Measurements from ENCODE around the gene PTTG1IP.
A peak's percentile ranks its signal among the peaks of the same experiment; 100 is the strongest.

Gene PTTG1IP

DNA sequence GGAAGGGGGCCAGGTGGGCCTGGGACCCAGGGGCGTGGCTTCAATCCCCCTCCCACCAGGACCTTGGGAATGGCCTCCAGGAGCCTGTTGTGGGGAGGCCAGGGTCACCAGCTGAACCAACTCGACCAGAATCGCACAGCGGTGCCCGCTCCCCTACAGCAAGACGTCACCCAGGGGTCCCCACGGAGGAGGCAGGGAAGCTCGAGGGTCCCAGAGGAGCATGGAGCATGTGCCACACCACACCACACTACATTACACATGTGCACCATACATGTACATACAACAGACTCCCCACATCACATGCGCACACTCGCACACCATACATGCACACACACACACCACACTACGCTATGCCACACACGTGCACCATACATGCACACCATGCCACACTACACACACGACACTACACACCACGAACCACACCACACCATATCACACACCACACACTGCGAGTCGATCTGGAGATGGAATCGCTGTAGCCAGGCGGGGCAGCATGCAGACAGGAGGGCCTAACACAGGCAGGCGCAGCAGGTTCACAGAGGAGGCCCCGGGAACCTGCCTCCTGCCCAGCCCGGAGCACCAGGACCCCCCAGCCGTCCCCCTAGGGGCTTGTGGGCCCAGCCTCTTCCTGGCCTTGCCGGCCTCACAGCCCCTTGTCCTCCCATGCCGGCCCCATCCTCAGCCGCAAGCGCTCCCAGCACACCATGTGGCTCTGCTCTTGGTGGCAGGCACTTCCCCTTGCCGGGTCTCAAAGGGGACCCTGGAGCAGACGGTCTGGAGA lies 46.6 kb upstream of the PTTG1IP start:
- H3K9me2 ChIP-seq (replicated peaks; ENCODE audit: control insufficient read depth, low read length) = no peaks in the 10 kb centered on the region
- H3K4me3 ChIP-seq (ENCODE audit: low read length) = peak overlapping the region; percentile 67
- peaks cover 10% of the 10 kb centered on the region for H3F3A ChIP-seq (ENCODE audit: control insufficient read depth, insufficient read depth)
- peaks cover 36% of the 10 kb centered on the region for H3K4me1 ChIP-seq (ENCODE audit: control insufficient read depth, low read length)
- H3K79me2 ChIP-seq (ENCODE audit: control insufficient read depth, low read length) = no peaks in the 10 kb centered on the region
- no peaks in the 10 kb centered on the region for H3K9me3 ChIP-seq (ENCODE audit: control insufficient read depth, insufficient read depth, low read length)
- peaks cover 83% of the 10 kb centered on the region for H3K27me3 ChIP-seq (ENCODE audit: control insufficient read depth, low read length)
- TF ChIP-seq CTCF (IDR thresholded peaks at IDR 0.05; ENCODE audit: low read depth, low read length, poor library complexity, severe bottlenecking) = no peak
- TF ChIP-seq EZH2phosphoT487 (IDR thresholded peaks at IDR 0.05; ENCODE audit: borderline replicate concordance, low read length) = no peak
- peak overlapping the region; percentile 68 for H3K4me2 ChIP-seq (ENCODE audit: low read length)
- H4K20me1 ChIP-seq (ENCODE audit: control insufficient read depth, insufficient read depth, low read depth, low read length) = no peaks in the 10 kb centered on the region
- no peaks in the 10 kb centered on the region for H3K36me3 ChIP-seq (ENCODE audit: control insufficient read depth, low read length)
- H3K27ac ChIP-seq (ENCODE audit: low read depth, low read length) = no peak overlapping the region

GRCh38 chr21:44919111-44919912 lies 45.8 kb upstream of the PTTG1IP start:
- TF ChIP-seq CTCF (IDR thresholded peaks at IDR 0.05; ENCODE audit: low read depth, low read length, poor library complexity, severe bottlenecking) (no peak), EZH2phosphoT487 (IDR thresholded peaks at IDR 0.05; ENCODE audit: borderline replicate concordance, low read length) (no peak)
- H3F3A ChIP-seq (ENCODE audit: control insufficient read depth, insufficient read depth) = peaks cover 6% of the 10 kb centered on the region; the same call in 1 of the 2 replicates
- H3K79me2 ChIP-seq (ENCODE audit: control insufficient read depth, low read length) = no peaks in the 10 kb centered on the region
- no peaks in the 10 kb centered on the region for H3K9me3 ChIP-seq (ENCODE audit: control insufficient read depth, insufficient read depth, low read length)
- H3K4me2 ChIP-seq (ENCODE audit: low read length) = peak overlapping the region; percentile 68
- H3K9me2 ChIP-seq (replicated peaks; ENCODE audit: control insufficient read depth, low read length) = no peaks in the 10 kb centered on the region
- peak overlapping the region; percentile 67 for H3K4me3 ChIP-seq (ENCODE audit: low read length)
- peaks cover 30% of the 10 kb centered on the region for H3K4me1 ChIP-seq (ENCODE audit: control insufficient read depth, low read length)
- H3K27me3 ChIP-seq (ENCODE audit: control insufficient read depth, low read length) = peaks cover 82% of the 10 kb centered on the region
- H3K27ac ChIP-seq (ENCODE audit: low read depth, low read length) = no peak overlapping the region
- no peaks in the 10 kb centered on the region for H4K20me1 ChIP-seq (ENCODE audit: control insufficient read depth, insufficient read depth, low read depth, low read length)
- H3K36me3 ChIP-seq (ENCODE audit: control insufficient read depth, low read length) = no peaks in the 10 kb centered on the region

DNA sequence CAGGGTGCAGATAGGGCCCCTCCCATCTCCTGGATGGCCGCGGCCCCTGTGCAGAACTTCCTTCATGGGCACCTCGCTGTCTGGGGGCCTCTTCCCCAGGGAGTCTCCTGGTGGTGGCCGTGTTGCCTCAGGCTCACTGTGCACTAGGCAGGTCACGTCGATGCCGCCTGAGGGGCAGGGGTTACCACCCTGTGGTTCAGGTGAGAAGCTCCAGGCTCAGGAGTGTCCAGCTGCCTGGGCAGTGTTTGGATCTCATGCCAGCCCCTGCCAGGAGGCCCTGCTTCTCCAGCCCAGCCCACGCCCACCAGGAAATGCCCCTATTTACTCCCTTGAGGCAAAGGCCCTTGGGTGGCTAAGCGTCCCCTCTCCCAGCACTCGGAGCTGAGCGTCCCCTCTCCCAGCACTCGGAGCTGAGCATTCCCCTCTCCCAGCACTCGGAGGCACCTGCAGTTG lies 45.1 kb upstream of the PTTG1IP start:
- H3F3A ChIP-seq (ENCODE audit: control insufficient read depth, insufficient read depth) = peaks cover 3% of the 10 kb centered on the region; the same call in 1 of the 2 replicates
- H3K36me3 ChIP-seq (ENCODE audit: control insufficient read depth, low read length) = no peaks in the 10 kb centered on the region
- no peaks in the 10 kb centered on the region for H3K9me2 ChIP-seq (replicated peaks; ENCODE audit: control insufficient read depth, low read length)
- H3K79me2 ChIP-seq (ENCODE audit: control insufficient read depth, low read length) = no peaks in the 10 kb centered on the region
- no peaks in the 10 kb centered on the region for H3K9me3 ChIP-seq (ENCODE audit: control insufficient read depth, insufficient read depth, low read length)
- no peak for TF ChIP-seq EZH2phosphoT487 (IDR thresholded peaks at IDR 0.05; ENCODE audit: borderline replicate concordance, low read length)
- no peak for TF ChIP-seq CTCF (IDR thresholded peaks at IDR 0.05; ENCODE audit: low read depth, low read length, poor library complexity, severe bottlenecking)
- H4K20me1 ChIP-seq (ENCODE audit: control insufficient read depth, insufficient read depth, low read depth, low read length) = no peaks in the 10 kb centered on the region
- H3K27me3 ChIP-seq (ENCODE audit: control insufficient read depth, low read length) = peaks cover 81% of the 10 kb centered on the region
- H3K4me1 ChIP-seq (ENCODE audit: control insufficient read depth, low read length) = peaks cover 31% of the 10 kb centered on the region
- H3K4me2 ChIP-seq (ENCODE audit: low read length) = no peak overlapping the region
- no peak overlapping the region for H3K4me3 ChIP-seq (ENCODE audit: low read length)
- no peak overlapping the region for H3K27ac ChIP-seq (ENCODE audit: low read depth, low read length)
